ENCODE measurements around the gene BRIP1.
"Not testable (repeated sequence)": the region's sequence is repeated elsewhere in the genome, so short reads cannot be mapped to it uniquely, and the experiment has no call there.

The BRIP1 gene

DNA sequence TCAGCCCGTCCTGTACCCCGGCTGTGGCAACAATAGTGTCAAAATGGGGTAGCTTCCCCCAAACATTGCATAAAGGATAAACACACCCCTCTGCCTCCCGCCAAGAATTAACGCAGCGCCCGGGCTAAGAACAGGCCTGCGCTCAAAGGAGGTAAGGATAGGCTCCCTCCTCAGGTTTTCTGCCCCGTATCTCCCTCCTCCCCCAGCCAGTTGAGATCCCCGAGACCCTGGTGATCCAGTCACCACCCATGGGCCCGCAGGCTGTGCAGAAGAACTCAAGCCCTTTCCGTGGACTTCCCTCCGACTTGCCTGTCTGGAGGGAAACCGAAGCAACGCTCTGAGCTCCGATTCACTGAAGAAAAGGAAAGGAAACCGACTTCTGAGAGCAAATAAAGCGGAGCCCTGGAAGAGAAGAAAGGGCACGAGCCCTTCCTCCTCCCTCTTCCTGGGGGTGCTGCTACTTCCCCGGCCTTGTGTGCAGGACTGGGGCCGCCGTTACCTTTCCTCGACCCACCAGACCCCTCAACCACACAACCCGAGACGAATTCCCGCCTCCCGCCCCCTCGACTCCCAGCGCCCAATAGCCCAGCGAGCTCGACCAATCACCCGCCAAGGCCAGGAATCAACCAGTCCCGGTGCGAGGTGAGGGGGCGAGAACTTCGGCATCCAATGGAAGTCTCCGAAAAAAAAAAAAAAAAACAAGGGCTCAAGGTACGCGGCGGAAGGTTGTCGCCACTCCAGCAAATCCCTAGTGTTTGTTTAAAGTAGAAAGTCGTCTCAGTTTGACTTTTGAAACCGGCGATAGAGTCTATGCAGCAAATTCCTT lies at the start of gene BRIP1:
Gene BRIP1 (minus strand): TSS at position 554 of the 826 bp plus-strand sequence. CDS start 1,989 bp downstream, outside the sequence.
- peak; percentile 86 for DNase-seq (ENCODE audit: low spot score)

DNA sequence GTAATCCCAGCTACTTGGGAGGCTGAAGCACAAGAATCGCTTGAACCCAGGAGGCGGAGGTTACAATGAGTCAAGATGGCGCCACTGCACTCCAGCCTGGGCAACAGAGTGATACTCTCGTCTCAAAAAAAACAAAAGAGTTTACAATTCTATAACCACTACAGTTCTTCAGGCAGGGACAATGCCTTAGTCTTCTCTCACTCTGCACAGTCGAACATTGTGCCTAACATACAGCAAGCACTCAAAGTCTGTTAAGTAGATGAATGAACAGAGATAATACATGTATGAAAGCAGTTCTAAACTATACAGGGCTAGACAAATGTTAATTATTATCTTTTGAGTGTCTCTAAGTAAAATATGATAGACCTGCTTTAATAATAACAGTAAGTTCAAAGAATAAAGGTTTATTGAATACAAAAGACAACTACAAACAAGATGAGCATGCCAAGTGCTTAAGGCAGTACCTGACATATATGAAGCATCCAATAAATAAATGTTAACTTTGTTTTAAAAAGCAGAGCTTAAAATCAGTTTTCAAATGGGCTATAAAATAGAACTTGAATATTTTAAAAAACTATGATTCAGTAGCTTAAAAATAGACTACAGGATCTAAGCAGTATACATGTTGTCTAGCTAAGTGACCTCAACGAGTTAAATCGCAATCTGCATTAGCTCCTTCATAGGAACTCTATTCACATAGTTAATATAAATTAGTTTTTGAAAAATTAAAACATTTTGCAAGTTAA lies 45.1 kb upstream of the BRIP1 start:
- DNase-seq (ENCODE audit: low spot score) = no peak

DNA sequence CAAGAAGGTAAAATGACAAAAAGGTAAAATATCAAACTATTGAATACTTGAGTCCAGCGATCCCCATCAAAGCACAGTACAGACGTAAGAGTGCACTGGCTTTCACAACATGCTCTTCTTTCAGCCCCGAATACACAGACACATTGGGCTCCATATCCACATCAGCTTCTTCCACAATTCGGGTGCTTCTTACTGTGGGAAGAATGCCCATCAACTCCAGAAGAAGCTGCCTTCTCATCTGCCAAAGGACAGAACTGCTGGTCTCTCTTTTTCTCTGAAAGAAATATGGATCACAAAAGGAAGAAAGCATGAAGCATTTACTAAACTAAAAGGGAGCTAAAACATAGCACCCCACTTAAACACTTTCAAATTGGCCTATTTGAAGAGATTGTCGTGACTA lies 44.0 kb upstream of the BRIP1 start:
- no peak for DNase-seq (ENCODE audit: low spot score)

DNA sequence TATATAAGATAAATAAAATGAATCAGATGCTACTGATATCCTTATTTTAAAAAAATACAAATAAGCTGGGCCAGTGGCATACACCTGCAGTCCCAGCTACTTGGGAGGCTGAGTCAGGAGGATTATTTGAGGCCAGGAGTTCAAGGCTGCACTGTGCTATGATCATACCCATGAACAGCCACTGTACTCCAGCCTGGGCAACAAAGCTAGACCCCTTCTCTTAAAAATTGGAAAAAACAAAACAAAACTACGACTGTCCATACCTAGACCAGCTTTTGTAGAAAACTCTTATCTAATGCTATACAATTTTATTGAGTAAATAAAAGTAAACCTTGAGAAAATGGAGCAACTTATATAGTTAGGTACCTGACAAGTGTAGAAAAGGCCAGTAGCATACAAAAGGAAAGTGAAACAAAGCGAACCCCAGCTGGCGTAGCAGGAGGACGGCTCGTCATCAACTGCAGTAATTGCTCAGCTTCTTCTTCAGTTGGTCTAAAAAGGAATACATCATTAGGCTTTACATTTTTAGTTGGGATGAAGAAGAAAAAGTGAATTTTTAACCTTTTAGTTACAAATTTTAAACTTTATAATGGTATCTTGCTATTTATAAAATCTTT lies 40.9 kb upstream of the BRIP1 start:
- DNase-seq (ENCODE audit: low spot score) = peak; percentile 60

DNA sequence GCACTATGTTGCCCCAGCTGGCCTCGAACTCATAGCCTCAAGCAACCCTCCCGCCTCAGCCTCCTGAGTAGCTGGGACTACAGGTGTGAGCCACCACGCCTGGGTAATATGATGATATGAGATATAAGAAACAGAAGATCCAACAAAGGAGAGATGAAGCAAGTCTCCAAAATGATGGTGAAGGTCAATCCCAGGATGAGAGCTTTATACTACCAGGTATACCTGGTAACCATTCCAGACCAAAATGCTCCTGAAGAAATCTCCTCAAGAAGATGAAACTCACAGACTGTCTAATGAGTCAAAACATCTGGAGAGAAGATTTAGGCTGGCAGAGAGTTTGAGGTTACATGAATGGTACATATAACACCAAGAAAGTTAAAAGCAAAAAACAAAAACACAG lies 39.9 kb upstream of the BRIP1 start:
- no peak for DNase-seq (ENCODE audit: low spot score)

DNA sequence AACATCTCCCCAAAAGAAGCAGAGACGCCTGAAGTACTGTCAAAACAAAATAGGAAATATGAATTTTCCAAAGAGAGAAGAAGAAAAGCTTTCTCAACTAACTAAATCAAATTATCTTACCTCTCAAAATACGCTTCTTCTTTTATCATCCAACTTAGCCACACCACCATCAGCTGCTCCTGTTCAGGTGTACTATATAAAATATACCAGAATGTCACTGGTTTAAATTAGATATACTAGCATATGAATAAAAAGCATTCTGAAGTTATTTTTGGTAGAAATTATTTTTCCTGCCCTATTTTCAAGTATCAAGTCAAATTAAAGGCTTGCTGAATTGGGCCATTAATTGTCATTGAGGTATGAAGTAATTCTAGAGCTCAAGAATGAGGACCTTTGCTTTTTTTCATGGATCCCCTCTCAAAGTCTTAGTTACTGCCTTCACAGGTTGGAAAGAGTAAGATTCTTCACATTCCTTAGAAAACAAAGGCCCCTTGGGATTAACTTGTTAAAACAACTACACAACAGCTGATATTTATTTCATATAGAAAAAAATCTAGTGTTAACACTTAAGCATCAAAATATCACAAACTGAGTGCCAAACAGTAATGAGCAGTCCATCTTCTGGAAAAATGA lies 34.3 kb upstream of the BRIP1 start:
- no peak for DNase-seq (ENCODE audit: low spot score)

DNA sequence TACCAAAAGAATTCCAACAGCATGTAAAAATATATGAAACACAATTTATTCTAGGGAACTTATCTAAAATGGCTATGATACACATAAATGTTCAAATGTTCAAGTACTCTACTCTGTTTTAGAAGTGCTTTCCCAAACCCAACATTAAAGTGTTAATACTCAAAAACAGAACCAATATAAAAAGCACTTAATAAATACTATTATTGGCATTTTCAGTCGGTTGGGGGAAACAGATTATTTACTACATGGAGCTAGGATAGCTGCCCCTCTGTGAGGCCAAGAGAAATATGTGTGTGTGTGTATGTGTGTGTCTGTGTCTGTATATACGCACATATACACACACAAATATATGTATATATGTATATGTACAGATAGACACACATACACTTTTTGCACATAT lies 32.1 kb upstream of the BRIP1 start:
- no peak for DNase-seq (ENCODE audit: low spot score)

DNA sequence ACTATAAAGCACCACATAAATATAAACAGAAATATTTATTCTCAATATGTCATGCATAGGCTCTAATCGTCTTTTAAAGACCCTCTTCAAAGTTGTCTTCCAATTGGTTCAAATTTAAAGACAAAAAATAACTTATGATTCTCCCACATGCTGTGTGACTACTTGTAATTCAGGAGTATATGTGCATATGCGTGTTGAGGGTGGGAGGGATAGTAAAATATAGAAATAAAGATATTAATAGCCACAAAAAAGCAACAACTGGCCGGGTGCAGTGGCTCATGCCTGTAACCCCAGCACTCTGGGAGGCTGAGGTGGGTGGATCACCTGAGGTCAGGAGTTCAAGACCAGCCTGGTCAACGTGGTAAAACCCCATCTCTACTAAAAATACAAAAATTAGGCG lies 31.0 kb upstream of the BRIP1 start:
- DNase-seq (ENCODE audit: low spot score) = not testable (repeated sequence)

DNA sequence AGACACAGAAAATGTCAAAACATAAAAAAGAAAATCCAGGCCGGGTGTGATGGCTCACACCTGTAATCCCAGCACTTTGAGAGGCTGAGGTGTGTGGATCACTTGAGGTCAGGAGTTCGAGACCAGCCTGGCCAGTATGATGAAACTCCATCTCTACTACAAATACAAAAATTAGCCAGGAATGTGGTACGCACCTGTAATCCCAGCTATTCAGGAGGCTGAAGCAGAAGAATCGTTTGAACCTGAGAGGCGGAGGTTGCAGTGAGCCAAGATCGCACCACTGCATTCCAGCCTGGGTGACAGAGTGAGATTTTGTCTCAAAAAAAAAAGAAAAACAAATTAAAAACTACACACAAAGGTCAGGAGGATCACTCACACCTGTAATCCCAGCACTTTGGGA lies 24.4 kb upstream of the BRIP1 start:
- DNase-seq (ENCODE audit: low spot score) = not testable (repeated sequence)

DNA sequence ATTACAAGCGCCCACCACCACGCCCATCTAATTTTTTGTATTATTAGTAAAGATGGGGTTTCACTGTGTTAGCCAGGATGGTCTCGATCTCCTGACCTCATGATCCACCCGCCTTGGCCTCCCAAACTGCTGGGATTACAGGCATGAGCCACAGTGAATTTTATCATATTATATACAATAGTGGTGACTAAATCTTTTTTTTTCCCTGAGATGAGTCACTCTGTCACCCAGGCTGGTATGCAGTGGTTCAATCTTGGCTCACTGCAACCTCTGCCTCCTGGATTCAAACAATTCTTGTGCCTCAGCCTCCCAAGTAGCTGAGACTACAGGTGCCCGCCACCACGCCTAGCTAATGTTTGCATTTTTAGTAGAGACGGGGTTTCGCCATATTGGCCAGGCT lies 22.5 kb upstream of the BRIP1 start:
- not testable (repeated sequence) for DNase-seq (ENCODE audit: low spot score)

DNA sequence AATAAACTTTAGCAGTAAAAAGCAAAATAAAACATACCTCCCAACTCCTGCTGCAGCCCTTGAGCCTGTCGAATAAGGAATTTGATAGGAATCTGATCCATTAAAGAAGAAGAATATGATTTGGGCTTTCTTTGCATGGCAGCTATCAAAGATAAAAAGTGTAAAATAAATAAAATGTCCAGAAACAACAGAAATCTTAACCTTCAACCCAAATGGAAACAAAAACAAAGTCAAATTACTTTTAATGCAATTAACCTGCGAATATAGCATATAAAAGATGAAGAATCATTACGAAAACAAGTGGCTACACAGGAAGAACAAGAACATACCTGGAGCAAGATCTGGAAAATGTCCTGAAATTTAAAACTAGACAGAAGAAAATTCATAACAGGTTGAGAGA lies 21.5 kb upstream of the BRIP1 start:
- no peak for DNase-seq (ENCODE audit: low spot score)

DNA sequence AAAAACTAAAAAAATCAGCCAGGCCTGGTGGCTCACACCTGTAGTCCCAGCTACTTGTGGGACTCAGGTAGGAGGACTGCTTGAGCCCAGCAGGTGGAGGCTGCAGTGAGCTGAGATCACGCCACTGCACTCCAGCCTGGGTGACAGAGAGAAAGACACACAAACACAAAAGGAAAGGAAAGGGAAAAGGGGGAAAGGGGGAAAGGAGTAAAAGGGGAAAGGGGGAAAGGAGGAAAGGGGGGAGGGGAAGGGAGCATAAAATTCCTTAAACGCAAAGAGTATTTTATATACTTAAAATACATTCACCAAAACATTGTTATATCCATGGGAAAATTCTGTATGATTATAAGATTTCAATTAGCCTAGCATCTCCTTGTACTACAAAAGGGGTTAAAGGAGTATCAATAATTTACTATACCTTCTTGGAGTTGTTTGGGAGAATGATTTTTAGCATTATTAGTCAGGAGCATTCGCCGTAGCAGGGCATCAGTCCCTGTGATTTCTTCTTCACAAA lies 17.3 kb upstream of the BRIP1 start:
- DNase-seq (ENCODE audit: low spot score) = no peak

DNA sequence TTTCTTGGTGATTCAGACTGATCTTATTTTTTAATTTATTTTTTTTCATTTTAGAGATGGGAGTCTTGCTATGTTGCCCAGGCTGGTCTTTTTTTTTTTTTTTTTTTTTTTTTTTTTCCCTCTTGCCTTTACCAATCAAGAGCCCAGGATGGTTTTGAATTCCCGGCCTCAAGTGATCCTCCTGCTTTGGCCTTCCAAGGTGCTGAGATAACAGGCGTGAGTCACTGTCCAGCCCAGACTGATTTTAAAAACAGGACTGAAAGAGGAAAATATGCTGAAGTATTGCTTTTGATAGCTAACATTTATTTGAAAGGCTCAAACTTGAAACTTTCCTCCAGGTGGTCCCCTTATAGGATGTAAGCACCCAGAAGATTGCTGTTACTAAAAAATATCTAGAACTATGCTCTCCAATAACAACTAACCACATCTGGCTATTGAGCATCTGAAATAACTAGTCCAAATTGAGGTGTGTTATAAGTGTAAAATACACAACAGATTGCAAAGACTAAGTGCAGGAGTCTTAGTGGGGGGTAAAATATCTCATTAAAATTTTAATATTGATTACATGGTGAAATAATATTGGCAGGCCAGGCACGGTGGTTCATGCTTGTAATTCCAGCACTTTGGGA lies 15.8 kb upstream of the BRIP1 start:
- no peak for DNase-seq (ENCODE audit: low spot score)

DNA sequence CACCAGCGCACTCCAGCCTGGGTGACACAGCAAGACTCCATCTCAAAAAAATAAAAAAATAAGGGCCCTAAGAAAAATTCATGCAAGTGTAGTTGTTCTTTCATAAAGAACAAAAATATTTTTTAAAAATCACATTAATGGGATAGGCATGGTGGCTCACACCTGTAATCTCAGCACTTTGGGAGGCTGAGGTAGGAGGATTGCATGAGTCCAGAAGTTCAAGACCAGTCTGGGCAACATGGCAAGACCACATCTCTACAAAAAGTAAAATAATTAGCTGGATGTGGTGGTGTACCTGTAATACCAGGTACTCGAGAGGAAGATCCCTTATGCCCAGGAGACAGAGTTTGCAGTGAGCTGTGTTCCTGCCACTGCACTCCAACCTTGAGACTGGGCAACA lies 15.2 kb upstream of the BRIP1 start:
- DNase-seq (ENCODE audit: low spot score) = no peak

DNA sequence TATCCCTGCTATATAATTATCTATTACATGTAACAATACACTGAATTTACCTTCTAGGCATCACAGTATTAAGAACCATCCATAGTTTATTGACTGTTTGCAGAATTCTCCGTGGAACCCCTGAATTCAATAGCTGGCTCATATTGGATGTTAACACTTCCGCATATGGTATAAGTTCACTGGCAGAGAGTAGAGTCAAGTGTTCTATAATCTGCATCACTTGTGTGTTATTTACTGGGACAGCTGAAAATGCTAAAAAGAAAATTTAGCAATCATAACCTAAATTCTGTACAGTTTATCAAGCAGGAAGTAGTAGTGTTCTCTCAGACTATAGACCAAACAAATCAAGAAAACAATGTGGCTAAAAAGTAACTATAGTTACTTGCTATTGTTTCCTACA lies 14.5 kb upstream of the BRIP1 start:
- no peak for DNase-seq (ENCODE audit: low spot score)

DNA sequence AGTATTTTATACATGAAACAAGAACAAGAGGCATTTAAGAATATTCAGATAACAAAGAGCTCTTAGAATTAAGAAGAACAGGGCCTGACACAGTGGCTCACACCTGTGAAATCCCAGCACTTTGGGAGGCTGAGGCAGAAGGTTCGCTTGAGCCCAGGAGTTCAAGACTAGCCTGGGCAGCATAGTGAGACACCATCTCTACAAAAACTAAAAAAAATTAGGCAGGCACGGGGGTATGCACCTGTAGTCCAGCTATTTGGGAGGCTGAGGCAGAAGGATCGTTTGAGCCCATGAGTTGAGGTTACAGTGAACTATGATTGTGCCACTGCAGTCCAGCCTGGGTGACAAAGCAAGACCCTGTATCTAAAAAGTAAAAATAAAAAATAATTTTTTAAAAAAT lies 12.5 kb upstream of the BRIP1 start:
- DNase-seq (ENCODE audit: low spot score) = no peak

DNA sequence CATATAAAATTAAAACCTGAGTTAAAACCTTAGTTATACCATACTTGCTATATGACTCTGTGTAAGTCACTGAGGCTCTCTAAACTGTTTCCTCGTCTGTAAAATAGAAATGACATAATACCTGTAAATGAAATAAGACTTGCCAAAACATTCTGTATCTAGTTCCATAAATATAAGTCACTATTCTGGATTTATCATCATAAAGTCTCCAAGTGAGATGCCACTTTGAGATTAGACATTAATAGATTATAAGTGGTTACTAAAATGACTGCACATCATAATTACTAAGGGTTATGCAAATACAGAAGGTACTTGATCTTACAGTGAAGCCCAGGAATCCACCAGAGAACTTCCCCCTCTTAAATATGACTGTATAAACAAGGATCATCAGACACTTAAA lies 12.0 kb upstream of the BRIP1 start:
- no peak for DNase-seq (ENCODE audit: low spot score)

DNA sequence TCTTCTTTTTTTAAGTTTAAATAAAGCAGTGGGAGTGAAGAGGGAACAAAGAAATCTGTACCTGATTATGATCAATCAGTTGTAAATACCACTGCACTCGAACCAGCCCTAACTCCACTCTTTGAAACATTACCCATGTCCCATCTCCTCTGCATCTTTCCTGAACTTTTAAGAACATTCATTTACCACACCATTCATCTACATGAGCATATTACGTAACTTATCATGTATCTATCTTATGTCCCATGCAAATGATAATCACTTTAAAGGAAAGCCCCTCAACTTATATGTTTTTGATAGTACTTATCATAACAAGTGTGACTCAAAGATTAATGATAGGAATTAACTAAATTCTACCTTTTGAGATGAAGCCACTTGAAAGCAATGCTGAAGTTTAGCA lies 10.7 kb upstream of the BRIP1 start:
- no peak for DNase-seq (ENCODE audit: low spot score)

DNA sequence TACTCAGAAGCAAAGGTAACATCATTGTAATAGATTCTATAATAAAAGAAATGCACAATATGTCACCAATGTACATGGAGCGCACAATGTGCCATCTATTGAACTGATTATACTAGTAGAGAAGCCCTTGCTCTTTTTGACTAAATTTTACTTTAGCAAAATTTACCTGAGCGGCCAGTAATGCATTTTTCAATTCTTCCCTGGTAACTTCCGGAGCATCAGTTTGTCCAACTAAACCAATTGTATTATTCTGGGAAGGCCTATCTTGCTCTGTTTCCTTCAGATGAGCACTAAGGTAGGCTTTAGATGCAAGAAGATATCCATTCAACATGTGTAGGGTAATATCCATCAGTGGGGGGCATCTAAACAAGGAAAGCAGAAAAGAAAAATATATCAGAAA lies 8.8 kb upstream of the BRIP1 start:
- no peak for DNase-seq (ENCODE audit: low spot score)

DNA sequence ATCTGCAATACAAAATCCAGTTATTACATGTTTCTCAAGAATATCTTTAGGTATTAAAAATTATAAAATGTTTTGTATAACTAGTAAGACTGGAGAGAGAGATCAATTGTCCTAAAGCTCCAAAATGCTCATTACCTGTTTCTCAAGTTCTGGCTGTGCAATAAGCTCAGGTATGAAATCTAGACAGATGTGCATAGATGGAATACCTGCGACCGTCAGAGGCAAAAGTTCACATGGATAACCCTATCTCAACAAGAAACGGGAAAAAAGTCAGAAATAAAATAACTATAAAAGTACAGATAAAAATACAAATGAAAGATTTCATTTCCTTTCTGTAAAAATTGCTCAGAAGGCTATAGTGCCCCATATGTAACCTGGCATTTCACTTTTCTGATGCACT lies 5.8 kb upstream of the BRIP1 start:
- no peak for DNase-seq (ENCODE audit: low spot score)

DNA sequence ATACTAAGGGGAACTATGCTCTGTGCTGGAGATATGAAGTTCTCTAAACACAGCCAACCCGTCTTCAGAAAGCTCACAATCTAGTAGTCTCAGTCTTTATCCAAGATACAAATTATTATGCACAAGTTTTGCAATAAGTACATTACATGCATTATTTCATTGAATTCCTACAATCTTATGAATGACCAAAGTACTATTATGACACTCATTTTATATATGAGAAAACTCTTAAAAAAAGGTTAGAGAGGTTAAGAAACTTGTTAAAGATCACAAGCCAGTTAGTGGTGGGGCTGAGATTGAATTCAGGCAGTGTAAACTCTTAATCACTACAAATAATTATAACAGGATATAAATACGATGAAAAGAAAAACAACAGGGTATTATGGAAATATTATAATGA lies 4.7 kb upstream of the BRIP1 start:
- DNase-seq (ENCODE audit: low spot score) = no peak

DNA sequence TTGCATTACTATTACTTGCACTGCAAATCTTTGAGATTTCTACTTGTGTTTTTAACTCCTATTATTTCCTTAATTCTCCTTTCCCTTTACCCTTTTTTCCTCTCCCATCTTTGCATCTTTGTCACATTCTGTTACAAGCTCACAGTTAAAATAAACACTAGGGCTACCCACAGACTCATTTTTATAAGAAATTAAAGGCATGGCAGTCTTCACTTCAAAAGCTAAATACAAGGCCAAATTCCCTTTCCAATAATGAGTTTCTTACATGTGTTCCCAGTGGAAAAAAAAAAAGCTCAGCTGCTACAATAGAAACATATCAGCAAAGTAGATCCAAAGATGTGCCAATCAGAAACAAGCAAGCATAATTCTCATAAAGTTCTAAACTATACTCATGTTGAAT lies 3.7 kb upstream of the BRIP1 start:
- DNase-seq (ENCODE audit: low spot score) = no peak

Measured in CD4-positive, alpha-beta T cell treated with Interleukin-2 at 100 ng/mL for 4 hours (primary cell).